GM19438 (cell line): ENCODE measurements around the gene ZNF322.
"Not testable (repeated sequence)": the region's sequence is repeated elsewhere in the genome, so short reads cannot be mapped to it uniquely, and the experiment has no call there.

Source experiments
- ATAC-seq: cut with Tn5 transposase; IDR thresholded peaks from one replicate; pipeline ENCODE4 v1.9.1; 2021; ENCODE audit warnings: low read depth; ENCODE audit not compliant: unreplicated experiment

Gene ZNF322, protein sequence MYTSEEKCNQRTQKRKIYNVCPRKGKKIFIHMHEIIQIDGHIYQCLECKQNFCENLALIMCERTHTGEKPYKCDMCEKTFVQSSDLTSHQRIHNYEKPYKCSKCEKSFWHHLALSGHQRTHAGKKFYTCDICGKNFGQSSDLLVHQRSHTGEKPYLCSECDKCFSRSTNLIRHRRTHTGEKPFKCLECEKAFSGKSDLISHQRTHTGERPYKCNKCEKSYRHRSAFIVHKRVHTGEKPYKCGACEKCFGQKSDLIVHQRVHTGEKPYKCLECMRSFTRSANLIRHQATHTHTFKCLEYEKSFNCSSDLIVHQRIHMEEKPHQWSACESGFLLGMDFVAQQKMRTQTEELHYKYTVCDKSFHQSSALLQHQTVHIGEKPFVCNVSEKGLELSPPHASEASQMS

GRCh38 chr6:26659042-26659999 lies at the start of gene ZNF322:
ZNF322 (minus strand) TSS chr6:26659746; CDS start chr6:26638553, 21,193 bp downstream.
- ATAC-seq = peak; percentile 96

- not testable (repeated sequence) for ATAC-seq
Observed at GRCh38 chr6:26705780-26706179, 46.2 kb upstream of the ZNF322 start.

DNA sequence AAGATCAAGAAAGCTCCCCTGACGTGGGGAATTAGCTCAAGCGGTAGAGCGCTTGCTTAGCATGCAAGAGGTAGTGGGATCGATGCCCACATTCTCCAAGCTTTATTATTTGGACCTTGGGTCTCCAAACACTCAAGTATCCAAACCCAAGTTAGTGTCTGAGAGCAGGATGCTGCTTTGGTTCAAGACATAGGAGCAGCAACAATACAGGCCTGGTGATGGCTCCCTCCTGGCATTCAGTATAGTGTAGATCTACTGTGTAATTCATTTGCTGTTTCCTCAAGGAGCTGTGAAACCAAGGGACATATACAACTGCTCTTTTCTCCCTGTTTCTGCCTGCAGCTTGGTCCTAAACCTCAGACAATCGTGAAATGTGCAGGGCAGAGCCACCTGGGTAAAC lies 45.8 kb upstream of the ZNF322 start:
- not testable (repeated sequence) for ATAC-seq

DNA sequence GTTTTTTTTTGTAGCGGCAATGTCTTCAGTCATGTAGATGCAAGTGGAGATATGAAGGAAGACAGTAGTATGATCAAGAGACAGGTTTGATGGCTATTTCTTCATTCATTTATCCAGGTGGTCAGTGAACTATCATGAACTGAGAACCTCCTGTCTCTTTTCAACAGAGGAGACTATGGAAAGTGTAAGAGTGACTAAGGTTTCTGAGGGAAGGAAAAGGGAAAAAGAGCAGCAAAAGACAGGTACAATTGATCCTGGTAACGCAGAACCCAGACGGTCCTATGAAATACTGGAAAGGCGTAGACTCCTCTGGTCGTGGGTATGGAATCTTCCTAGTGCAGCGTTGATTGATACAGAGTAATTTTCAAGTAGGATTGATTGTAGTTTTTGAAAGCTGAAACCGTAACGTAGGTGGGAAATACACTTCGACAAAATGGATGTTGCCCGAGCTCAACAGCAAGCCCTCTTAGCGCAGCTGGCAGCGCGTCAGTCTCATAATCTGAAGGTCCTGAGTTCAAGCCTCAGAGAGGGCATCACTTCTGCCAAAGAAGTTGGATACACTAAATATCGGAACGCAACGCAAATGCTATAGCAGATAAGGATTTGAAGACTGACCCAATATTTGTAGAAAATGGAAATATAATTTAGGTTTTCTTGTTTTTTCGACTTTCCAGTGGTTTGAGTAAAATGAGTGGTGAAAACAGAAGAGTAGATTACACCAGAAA lies 41.6 kb upstream of the ZNF322 start:
- ATAC-seq = not testable (repeated sequence)

GRCh38 chr6:26697496-26697895 lies 38.0 kb upstream of the ZNF322 start:
- ATAC-seq = not testable (repeated sequence)

DNA sequence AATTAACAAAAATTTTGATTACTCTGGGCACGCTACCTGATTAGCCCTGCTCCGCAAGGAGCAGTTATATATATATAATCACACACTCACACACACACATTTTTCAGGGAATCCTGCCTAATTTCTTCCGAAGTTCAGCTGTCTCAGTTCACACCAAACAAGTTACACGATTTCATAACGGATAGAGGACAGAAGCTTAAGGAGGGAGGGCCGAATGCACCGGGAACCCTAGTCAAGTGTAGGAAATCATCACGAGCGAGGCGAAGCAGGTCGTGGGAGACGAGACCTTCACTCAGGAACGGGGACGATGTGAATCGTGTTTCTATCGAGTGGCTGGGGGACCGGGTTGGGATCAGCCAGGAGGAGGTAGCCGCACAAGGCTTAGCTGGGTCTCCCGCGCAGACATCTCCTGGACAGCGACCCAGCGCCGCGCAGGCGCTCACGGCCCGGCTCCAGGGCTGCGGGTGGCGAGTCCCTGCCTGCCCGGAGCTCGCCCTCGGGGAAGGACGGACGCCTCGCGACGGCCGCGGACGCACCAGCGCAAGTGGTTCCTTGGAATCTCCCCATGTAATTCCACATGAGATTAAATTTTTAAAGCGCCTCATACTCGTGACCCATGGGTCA lies 29.9 kb upstream of the ZNF322 start:
- not testable (repeated sequence) for ATAC-seq

- ATAC-seq = not testable (repeated sequence)
Observed at GRCh38 chr6:26682435-26683042, 23.0 kb upstream of the ZNF322 start.

- ATAC-seq = not testable (repeated sequence)
Observed at GRCh38 chr6:26673287-26673686, 13.7 kb upstream of the ZNF322 start.

- ATAC-seq = not testable (repeated sequence)
Observed at GRCh38 chr6:26670558-26670957, 11.0 kb upstream of the ZNF322 start.

DNA sequence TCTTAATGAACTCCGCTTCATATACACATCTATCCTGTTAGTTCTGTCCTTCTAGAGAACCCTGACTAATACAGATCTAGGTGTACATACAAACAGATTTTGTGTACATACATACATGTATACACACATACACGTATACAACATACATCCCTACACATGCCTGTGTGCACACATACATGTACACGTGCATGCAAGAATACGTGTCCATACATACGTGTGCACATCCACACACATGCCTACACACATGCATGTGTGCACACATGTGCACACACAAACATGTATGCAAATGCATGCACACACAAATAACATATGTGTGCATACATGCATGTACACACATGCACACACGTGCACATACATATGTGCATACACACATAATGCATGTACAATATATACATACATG lies 10.5 kb upstream of the ZNF322 start:
- ATAC-seq = not testable (repeated sequence)

- peak; percentile 27 for ATAC-seq
Observed at GRCh38 chr6:26660000-26660361, 435 bp upstream of the ZNF322 start.

DNA sequence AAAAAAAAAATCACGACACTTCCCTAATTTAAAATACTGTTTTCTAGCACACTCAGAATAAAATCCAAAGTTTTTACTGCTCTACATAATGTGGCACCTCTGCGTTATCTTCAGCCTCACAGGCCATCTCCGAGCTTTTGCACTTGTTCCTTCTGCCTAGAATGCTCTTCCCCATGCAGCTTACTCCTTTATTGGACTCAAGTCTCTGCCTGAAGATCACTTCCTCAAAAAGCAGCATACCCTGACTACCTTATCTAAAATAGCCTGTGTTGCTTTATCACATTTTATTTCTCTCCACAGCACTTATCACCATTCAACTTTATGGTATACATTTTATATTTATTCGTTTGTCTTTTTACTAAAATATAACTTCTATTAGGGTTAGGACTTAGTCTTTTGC lies 2.3 kb downstream of the ZNF322 start:
- no peak for ATAC-seq

GRCh38 chr6:26653007-26653406 lies 6.5 kb downstream of the ZNF322 start:
- no peak for ATAC-seq

DNA sequence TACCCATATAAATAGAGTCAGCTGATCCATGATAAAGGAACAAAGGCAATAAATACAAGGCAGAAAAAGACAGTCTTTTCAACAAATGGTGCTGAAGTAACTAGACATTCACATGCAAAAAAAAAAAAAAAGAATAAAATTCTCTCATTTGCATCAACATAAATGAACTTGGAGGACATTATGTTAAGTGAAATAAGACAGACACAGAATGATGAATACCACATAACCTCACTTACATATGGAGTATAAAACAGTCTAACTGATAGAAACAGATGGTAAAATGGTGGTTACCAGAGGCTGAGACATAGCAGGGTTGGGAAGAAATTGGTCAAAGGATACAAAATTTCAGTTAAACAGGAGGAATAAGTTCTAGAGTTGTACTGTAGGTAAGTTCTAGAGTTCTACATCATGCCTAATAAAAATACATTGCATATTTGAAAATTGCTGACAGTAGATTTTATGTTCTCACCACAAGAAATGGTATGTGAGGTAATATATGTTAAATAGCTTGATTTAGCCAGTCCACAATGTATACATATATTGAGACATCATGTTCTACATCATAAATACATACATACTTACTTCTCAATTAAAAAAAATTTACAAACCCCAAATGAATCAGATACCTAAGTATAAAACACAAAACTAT lies 8.3 kb downstream of the ZNF322 start:
- no peak for ATAC-seq

GRCh38 chr6:26646074-26646473 lies 13.5 kb downstream of the ZNF322 start:
- ATAC-seq = no peak

DNA sequence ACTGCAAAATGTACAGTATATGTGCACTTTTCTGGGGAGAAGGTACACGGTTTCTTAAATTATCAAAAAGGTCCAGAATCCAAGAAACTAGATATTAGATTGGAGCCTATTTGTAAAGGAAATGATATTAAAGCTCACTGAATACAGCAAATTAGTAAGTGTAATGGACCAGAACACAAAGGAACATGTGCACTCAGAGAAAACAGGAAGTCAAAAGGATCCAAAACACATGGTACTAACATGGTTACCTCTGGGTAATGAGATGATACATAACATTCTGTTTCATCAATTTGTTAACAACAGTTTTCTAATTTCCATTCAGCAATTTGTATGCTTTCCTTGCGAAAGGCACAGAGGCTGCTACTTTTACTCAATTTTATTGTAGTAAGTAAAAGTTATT lies 18.7 kb downstream of the ZNF322 start:
- no peak for ATAC-seq

DNA sequence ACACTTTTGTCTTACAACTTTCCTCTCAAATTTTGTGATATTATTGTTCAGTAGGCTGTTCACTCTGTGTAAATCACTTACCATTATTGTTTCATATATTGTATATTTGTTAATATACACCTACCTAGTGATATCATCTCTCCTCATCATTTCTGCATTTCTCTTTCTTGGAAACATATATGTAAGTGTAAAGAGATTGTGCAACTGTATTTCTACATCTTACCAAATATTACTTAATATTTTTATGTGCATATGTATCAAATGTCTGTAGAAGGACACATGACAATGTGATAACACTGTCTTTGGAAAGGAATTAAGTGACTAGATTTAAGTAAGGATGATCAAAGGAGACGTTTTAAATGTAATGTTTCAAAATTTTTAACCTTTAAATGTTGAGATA lies 30.2 kb downstream of the ZNF322 start:
- no peak for ATAC-seq

- no peak for ATAC-seq
Observed at GRCh38 chr6:26627843-26628242, 31.7 kb downstream of the ZNF322 start.

- no peak for ATAC-seq
Observed at GRCh38 chr6:26624557-26624956, 35.0 kb downstream of the ZNF322 start.
